ENCODE results near the gene DUSP8.

- TF ChIP-seq ZNF416 (CRISPR knock-in tag; IDR thresholded peaks at IDR 0.05) (no peak), ZNF232 (CRISPR knock-in tag; IDR thresholded peaks at IDR 0.05) (no peak), MXD4 (CRISPR knock-in tag; IDR thresholded peaks at IDR 0.05; ENCODE audit: borderline replicate concordance) (no peak), CREB1 (CRISPR knock-in tag; IDR thresholded peaks at IDR 0.05) (no peak), ETV6 (CRISPR knock-in tag; IDR thresholded peaks at IDR 0.05) (no peak), IRF2 (CRISPR knock-in tag; IDR thresholded peaks at IDR 0.05; ENCODE audit: borderline replicate concordance, low read depth) (no peak), USF2 (CRISPR knock-in tag; IDR thresholded peaks at IDR 0.05) (no peak), ZNF263 (CRISPR knock-in tag; IDR thresholded peaks at IDR 0.05; ENCODE audit: low read depth) (no peak), SP1 (CRISPR knock-in tag; conservative IDR thresholded peaks at IDR 0.05) (no peak), SMAD4 (CRISPR knock-in tag; IDR thresholded peaks at IDR 0.05) (no peak), CBFB (CRISPR knock-in tag; IDR thresholded peaks at IDR 0.05; ENCODE audit: low read depth) (no peak), USF1 (CRISPR knock-in tag; IDR thresholded peaks at IDR 0.05) (no peak)
- TF ChIP-seq, protein P1, sequence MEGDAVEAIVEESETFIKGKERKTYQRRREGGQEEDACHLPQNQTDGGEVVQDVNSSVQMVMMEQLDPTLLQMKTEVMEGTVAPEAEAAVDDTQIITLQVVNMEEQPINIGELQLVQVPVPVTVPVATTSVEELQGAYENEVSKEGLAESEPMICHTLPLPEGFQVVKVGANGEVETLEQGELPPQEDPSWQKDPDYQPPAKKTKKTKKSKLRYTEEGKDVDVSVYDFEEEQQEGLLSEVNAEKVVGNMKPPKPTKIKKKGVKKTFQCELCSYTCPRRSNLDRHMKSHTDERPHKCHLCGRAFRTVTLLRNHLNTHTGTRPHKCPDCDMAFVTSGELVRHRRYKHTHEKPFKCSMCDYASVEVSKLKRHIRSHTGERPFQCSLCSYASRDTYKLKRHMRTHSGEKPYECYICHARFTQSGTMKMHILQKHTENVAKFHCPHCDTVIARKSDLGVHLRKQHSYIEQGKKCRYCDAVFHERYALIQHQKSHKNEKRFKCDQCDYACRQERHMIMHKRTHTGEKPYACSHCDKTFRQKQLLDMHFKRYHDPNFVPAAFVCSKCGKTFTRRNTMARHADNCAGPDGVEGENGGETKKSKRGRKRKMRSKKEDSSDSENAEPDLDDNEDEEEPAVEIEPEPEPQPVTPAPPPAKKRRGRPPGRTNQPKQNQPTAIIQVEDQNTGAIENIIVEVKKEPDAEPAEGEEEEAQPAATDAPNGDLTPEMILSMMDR (IDR thresholded peaks at IDR 0.05), result no peak
- TF ChIP-seq, protein P2, sequence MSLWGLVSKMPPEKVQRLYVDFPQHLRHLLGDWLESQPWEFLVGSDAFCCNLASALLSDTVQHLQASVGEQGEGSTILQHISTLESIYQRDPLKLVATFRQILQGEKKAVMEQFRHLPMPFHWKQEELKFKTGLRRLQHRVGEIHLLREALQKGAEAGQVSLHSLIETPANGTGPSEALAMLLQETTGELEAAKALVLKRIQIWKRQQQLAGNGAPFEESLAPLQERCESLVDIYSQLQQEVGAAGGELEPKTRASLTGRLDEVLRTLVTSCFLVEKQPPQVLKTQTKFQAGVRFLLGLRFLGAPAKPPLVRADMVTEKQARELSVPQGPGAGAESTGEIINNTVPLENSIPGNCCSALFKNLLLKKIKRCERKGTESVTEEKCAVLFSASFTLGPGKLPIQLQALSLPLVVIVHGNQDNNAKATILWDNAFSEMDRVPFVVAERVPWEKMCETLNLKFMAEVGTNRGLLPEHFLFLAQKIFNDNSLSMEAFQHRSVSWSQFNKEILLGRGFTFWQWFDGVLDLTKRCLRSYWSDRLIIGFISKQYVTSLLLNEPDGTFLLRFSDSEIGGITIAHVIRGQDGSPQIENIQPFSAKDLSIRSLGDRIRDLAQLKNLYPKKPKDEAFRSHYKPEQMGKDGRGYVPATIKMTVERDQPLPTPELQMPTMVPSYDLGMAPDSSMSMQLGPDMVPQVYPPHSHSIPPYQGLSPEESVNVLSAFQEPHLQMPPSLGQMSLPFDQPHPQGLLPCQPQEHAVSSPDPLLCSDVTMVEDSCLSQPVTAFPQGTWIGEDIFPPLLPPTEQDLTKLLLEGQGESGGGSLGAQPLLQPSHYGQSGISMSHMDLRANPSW (CRISPR knock-in tag; conservative IDR thresholded peaks at IDR 0.05; ENCODE audit: low read depth), result no peak
Measured at GRCh38 chr11:1534171-1534570, 37.9 kb downstream of the DUSP8 start.

All from WTC11 (cell line).